Aorta (tissue), 5 donors: ENCODE data around the gene FAM171A1. TPM values are rescaled to one million over a fixed set of nuclear protein-coding genes. Genes with fewer than 3 reads are reported as not detected.
"Not testable (repeated sequence)": the region's sequence is repeated elsewhere in the genome, so short reads cannot be mapped to it uniquely, and the experiment has no call there.

ENCODE experiments used
- ATAC-seq: fragments of 200-7000 bp; cut with Tn5 transposase; one replicate; pipeline ENCODE4 v1.9.1; 2022; ENCODE audit warnings: moderate library complexity; ENCODE audit not compliant: low FRiP score
- DNase-seq, 2 donors: peaks; one replicate each; pipeline ENCODE4 v3.0.0-alpha.2; 2020
- H3K27ac ChIP-seq, 2 donors: one replicate each; pipeline ENCODE4 v1.5.1; 2013; ENCODE audit warnings: low read length in 2 of 2, mild to moderate bottlenecking in 2 of 2, moderate library complexity in 2 of 2, control low read depth in 1 of 2, inconsistent platforms in 1 of 2, low read depth in 1 of 2
- H3K27me3 ChIP-seq, 2 donors: one replicate each; pipeline ENCODE4 v1.6.1; 2013; ENCODE audit warnings: control low read depth in 1 of 2, low read length in 1 of 2, mild to moderate bottlenecking in 1 of 2, moderate library complexity in 1 of 2; ENCODE audit not compliant: insufficient read depth in 2 of 2, control insufficient read depth in 1 of 2
- H3K36me3 ChIP-seq, 2 donors: one replicate each; pipeline ENCODE4 v1.6.1; 2013; ENCODE audit warnings: control low read depth in 1 of 2, low read length in 1 of 2, mild to moderate bottlenecking in 1 of 2; ENCODE audit not compliant: insufficient read depth in 2 of 2, control insufficient read depth in 1 of 2
- H3K4me1 ChIP-seq, 2 donors: one replicate each; pipeline ENCODE4 v1.6.1; 2013; ENCODE audit warnings: low read length in 2 of 2, control low read depth in 1 of 2, mild to moderate bottlenecking in 1 of 2, moderate library complexity in 1 of 2; ENCODE audit not compliant: insufficient read depth in 2 of 2, control insufficient read depth in 1 of 2
- H3K4me3 ChIP-seq, 2 donors: one replicate each; pipeline ENCODE4 v1.5.1; 2013; ENCODE audit warnings: low read length in 2 of 2, control low read depth in 1 of 2, mild to moderate bottlenecking in 1 of 2
- H3K9me3 ChIP-seq: one replicate; pipeline ENCODE4 v1.6.1; 2013; ENCODE audit warnings: mild to moderate bottlenecking, low read length; ENCODE audit not compliant: control insufficient read depth
- WGBS, 2 donors: extraction: QIAGEN DNeasy Blood & Tissue Kit; methylation state at CpG; one replicate each; pipeline ENCODE4 v1.1.7; 2013; 5-methylcytosine and 5-hydroxymethylcytosine counted together
- intact Hi-C, 2 donors: fragments of 100-400 bp; cut with DNase I; formaldehyde crosslinking; loops; one replicate each; pipeline versions ENCODE4 v1.14.2 to v1.15.0; 2022
- polyA plus RNA-seq, 2 donors: library from polyadenylated mRNA; stranded (reverse); fragments of 200-250 nt; gene quantifications; one replicate each; pipeline ENCODE4 v1.2.3, GENCODE V29; 2013
- total RNA-seq, 2 donors: library from RNA; stranded (reverse); fragmentation: NEBNext Ultra II Directional; extraction: Animal tissue kit (Norgen Biotek cat#: 25700); gene quantifications; one replicate each; pipeline ENCODE4 v1.2.1, GENCODE V29; 2021
- donor health status: healthy with polysubstance abuse.
- donor health status: Bipolar disorder and iron deficiency.
- donor health status: DM: no; HTN: no; CAD: no.
- donor health status: DM: no; HTN: no; CAD: no.
- donor health status: DM: yes; HTN: yes; CAD: no.

Gene FAM171A1
- total and polyA plus RNA-seq, 4 donors: 2.8 to 21.4 (median 7.6) TPM

DNA sequence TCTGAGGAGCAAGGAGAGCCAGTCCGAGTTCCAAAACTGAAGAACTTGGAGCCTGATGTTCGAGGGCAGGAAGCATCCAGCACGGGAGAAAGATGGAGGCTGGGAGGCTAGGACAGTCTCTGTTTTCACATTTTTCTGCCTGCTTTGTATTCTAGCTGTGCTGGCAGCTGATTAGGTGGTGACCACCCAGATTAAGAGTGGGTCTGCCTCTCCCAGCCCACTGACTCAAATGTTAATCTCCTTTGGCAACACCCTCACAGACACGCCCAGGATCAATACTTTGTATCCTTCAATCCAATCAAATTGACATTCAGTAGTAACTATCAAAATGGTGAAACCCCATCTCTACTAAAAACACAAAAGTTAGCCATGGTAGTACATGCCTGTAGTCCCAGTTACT lies 163.7 kb downstream of the FAM171A1 start:
- 98 to 100% methylated on average over 4 of the region's 4 CpGs for WGBS, 2 donors
- intact Hi-C loops, DNase-seq: not testable (repeated sequence)

GRCh38 chr10:15202639-15203038 lies 168.4 kb downstream of the FAM171A1 start:
- H3K36me3 ChIP-seq: no peaks in the 10 kb centered on the region
- H3K27ac ChIP-seq: no peak overlapping the region
- WGBS, 2 donors: 84 to 91% methylated on average over 2 of the region's 2 CpGs
- intact Hi-C loops: no loop called here
- H3K9me3 ChIP-seq: no peaks in the 10 kb centered on the region
- no peaks in the 10 kb centered on the region for H3K27me3 ChIP-seq
- no peak overlapping the region for H3K4me3 ChIP-seq
- H3K4me1 ChIP-seq: no peaks in the 10 kb centered on the region
- DNase-seq: no peak
- ATAC-seq: no peak

More for the DNA sequence above, 163.7 kb downstream of the FAM171A1 start:
- H3K4me3 ChIP-seq, H3K27ac ChIP-seq, H3K4me1 ChIP-seq, ATAC-seq, H3K36me3 ChIP-seq, H3K9me3 ChIP-seq, H3K27me3 ChIP-seq: not testable (repeated sequence)

DNA sequence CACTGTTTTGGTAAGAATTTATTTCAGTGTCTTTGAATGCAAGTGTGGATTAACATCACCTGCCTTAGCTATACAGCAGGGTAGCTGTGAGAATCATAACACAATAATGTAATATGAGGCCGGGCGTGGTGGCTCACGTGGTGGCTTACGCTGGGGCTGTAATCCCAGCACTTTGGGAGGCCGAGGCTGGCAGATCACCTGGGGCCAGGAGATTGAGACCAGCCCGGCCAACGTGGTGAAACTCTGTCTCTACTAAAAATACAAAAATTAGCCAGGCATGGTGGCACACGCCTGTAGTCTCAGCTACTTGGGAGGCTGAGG lies 168.8 kb downstream of the FAM171A1 start:
- H3K4me3 ChIP-seq, H3K4me1 ChIP-seq, H3K27ac ChIP-seq, H3K36me3 ChIP-seq, intact Hi-C loops, H3K9me3 ChIP-seq, ATAC-seq, H3K27me3 ChIP-seq, DNase-seq: not testable (repeated sequence)
- WGBS, 2 donors: 94 to 95% methylated on average over 8 of the region's 8 CpGs

DNA sequence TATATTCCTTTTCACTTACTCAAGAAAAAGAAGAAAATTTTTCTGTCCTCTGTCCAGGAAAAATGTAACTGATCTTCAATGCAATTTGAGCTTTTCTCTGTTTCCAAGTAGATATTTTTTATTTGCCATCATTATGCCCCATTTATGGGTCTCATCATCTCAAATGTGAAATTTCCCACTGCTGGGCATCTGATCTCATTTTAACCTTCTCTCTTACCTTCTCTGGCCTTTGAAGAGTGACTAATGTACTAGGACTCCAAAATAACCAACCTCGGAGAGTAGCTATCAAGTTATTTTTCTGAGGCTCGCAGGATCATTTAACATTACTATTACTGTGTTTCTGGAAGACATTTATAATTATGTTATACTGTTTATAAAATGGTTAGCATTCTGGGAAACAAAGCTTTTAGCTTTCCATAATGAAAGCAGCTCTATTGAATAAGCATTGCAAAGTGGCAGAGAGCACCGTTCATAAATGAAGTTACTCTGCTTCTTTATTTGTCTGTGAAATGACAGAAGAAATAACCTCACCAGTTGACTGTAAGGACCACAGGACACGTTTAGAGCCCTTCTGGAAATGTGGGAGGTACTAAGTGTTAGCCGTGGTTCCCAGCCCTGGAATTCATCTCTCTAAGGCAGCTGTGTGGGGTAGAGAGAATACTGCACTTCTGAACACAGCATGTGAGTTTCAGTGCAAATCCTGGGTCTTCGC lies 169.3 kb downstream of the FAM171A1 start:
- H3K27ac ChIP-seq: no peak overlapping the region
- no peaks in the 10 kb centered on the region for H3K4me1 ChIP-seq
- 34 to 36% methylated on average over 6 of the region's 6 CpGs for WGBS, 2 donors
- no peak overlapping the region for H3K4me3 ChIP-seq
- intact Hi-C loops: no loop called here
- no peaks in the 10 kb centered on the region for H3K9me3 ChIP-seq
- ATAC-seq (no peak), DNase-seq (no peak)
- no peaks in the 10 kb centered on the region for H3K27me3 ChIP-seq
- no peaks in the 10 kb centered on the region for H3K36me3 ChIP-seq

GRCh38 chr10:15200626-15201025 lies 170.5 kb downstream of the FAM171A1 start:
- no peak overlapping the region for H3K27ac ChIP-seq
- ATAC-seq: no peak
- no peaks in the 10 kb centered on the region for H3K4me1 ChIP-seq
- intact Hi-C loops: no loop called here
- H3K27me3 ChIP-seq: no peaks in the 10 kb centered on the region
- no peak overlapping the region for H3K4me3 ChIP-seq
- DNase-seq: no peak
- no peaks in the 10 kb centered on the region for H3K36me3 ChIP-seq
- H3K9me3 ChIP-seq: no peaks in the 10 kb centered on the region
- WGBS, 2 donors: 49 to 54% methylated on average over 2 of the region's 2 CpGs

- Histone ChIP-seq H3K9me3 (no peaks in the 10 kb centered on the region), H3K27ac (no peak overlapping the region), H3K36me3 (no peaks in the 10 kb centered on the region), H3K4me1 (no peaks in the 10 kb centered on the region), H3K4me3 (no peak overlapping the region), H3K27me3 (no peaks in the 10 kb centered on the region)
- 98 to 99% methylated on average over 4 of the region's 4 CpGs for WGBS, 2 donors
- ATAC-seq (no peak), DNase-seq (no peak)
- intact Hi-C loops: no loop called here
Measured at GRCh38 chr10:15197911-15198310, 173.2 kb downstream of the FAM171A1 start.

DNA sequence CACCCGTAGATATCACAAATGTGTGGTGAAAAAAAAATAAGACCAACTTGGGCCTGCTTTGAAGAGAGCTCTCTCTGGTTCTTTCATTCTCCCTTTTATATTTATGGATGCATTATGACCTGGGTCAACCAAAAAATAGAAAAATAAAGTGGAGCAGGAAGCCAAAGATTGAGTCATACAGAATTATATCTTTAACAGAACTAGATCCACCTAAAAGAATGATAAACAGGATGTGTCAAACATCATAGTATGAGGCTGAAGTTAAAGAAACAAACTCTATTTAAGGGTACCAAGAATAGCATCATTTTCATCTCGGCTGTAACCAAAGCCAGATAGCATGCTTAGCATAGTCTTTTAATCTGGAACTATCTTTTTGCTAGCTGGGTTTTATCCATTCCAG lies 173.8 kb downstream of the FAM171A1 start:
- no peak for ATAC-seq
- intact Hi-C loops: no loop called here
- H3K36me3 ChIP-seq: no peaks in the 10 kb centered on the region
- no peak for DNase-seq
- H3K4me3 ChIP-seq: no peak overlapping the region
- H3K4me1 ChIP-seq: no peaks in the 10 kb centered on the region
- H3K27me3 ChIP-seq: no peaks in the 10 kb centered on the region
- no peak overlapping the region for H3K27ac ChIP-seq
- WGBS, 2 donors: 23 to 46% methylated on average over 2 of the region's 2 CpGs
- H3K9me3 ChIP-seq: no peaks in the 10 kb centered on the region

GRCh38 chr10:15196021-15196834 lies 174.9 kb downstream of the FAM171A1 start:
- DNase-seq (no peak), ATAC-seq (no peak)
- intact Hi-C loops: no loop called here

More at GRCh38 chr10:15196021-15196834, 174.9 kb downstream of the FAM171A1 start:
- H3K36me3 ChIP-seq: no peaks in the 10 kb centered on the region
- no peaks in the 10 kb centered on the region for H3K9me3 ChIP-seq
- no peak overlapping the region for H3K27ac ChIP-seq
- H3K4me1 ChIP-seq: no peaks in the 10 kb centered on the region
- no peaks in the 10 kb centered on the region for H3K27me3 ChIP-seq
- 73 to 79% methylated on average over 12 of the region's 12 CpGs for WGBS, 2 donors
- no peak overlapping the region for H3K4me3 ChIP-seq
